Transverse colon (tissue), 4 donors: ENCODE data around the gene DMD.

Experiments used
- EP300 ChIP-seq: sonication (generic); formaldehyde crosslinking; IDR thresholded peaks from one replicate; pipeline ENCODE4 v1.6.1; 2017; ENCODE audit warnings: antibody characterized with exemption, low read depth
- POLR2A ChIP-seq: fragments of 450-650 bp; IDR thresholded peaks from one replicate; pipeline ENCODE4 v1.6.1; 2016; ENCODE audit warnings: antibody characterized with exemption, mild to moderate bottlenecking, moderate library complexity
- POLR2AphosphoS5 ChIP-seq, 3 donors: sonication (generic); formaldehyde crosslinking; IDR thresholded peaks; one replicate each; pipeline ENCODE4 v1.6.1; 2016; ENCODE audit warnings: antibody characterized with exemption in 3 of 3
- TF ChIP-seq, protein P1 (sequence below), 5 experiments: fragments of 200-600 bp in 3 of 5; fragments of 450-650 bp in 2 of 5; sonication (generic) in 3 of 5; IDR thresholded peaks; 1 replicate in 2 of 5; 2 replicates in 3 of 5; pipeline ENCODE4 v1.5.1; 2016 to 2017; ENCODE audit warnings: antibody characterized with exemption in 5 of 5, inconsistent platforms in 3 of 5, mild to moderate bottlenecking in 2 of 5, moderate library complexity in 1 of 5

DNA sequence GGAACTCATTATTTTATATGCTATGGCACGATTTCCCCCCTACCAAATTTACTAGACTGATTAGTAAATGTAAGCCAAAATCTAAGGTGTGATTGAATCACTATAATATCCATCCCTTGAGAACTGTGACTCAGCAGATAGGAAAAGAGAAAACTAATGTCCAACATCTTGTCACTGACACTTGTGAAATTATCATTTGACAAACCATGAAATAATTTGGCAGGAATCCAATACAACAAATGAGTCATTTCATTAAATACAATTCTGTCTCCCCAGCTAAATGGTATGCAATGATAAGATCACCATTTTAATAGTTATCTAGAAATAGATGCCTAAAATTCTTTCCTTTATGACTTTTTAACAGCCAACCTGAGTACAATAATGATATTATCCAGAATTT, 462.3 kb downstream of the DMD start:
- TF ChIP-seq POLR2A, result no peak
- TF ChIP-seq, protein P1, sequence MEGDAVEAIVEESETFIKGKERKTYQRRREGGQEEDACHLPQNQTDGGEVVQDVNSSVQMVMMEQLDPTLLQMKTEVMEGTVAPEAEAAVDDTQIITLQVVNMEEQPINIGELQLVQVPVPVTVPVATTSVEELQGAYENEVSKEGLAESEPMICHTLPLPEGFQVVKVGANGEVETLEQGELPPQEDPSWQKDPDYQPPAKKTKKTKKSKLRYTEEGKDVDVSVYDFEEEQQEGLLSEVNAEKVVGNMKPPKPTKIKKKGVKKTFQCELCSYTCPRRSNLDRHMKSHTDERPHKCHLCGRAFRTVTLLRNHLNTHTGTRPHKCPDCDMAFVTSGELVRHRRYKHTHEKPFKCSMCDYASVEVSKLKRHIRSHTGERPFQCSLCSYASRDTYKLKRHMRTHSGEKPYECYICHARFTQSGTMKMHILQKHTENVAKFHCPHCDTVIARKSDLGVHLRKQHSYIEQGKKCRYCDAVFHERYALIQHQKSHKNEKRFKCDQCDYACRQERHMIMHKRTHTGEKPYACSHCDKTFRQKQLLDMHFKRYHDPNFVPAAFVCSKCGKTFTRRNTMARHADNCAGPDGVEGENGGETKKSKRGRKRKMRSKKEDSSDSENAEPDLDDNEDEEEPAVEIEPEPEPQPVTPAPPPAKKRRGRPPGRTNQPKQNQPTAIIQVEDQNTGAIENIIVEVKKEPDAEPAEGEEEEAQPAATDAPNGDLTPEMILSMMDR (IDR thresholded peaks at IDR 0.05), result no peak
- no peak for TF ChIP-seq POLR2AphosphoS5 (IDR thresholded peaks at IDR 0.05)
- no peak for TF ChIP-seq EP300
